Stimulated activated CD4-positive, alpha-beta T cell treated with anti-CD3 and anti-CD28 coated beads, Interleukin-15, amount 100 ng/mL, for 1 hour (primary cell): ENCODE results near the gene DYRK2.

Experiments
- DNase-seq, 2 donors: peaks; one replicate each; pipeline ENCODE4 v3.0.0-alpha.2; 2020; ENCODE audit warnings: low read depth in 1 of 2, low spot score in 1 of 2

DYRK2 gene

DNA sequence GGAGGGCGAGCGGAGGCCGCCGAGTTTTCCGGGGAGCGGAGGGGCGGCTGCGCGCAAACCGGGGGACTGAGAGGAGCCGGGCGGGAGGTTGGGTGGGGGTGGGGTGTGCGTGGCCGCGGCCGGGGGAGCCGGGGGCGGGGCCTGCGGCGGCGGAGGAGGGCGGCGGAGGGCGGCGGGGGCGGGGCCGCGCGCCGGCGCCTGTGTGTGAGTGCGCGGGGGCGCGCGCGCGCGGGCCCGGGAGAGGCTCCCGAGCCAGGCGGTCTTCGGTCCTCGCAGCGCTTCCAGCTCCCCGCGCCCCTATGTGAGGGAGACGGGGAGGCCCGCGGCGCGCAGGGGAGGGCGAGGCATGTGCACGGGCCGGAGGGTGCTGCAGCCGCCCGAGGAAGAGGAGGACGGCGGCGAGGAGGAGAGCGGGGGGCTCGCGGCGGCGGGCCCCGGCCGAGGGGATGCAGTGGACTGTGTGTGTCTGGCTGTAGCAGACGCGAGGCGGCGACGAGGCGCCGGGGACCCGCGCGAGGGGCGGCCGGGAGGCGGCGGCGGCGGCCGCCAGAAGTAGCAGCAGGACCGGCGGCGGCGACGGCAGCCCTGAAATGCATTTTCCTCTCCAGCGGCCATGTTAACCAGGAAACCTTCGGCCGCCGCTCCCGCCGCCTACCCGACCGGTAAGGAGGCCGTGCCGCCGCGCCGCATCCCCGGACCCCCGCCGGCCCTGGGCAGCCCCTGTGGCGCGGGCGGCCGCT lies at the start of gene DYRK2:
DYRK2 (plus strand) TSS at position 225 of the 740 bp plus-strand sequence; CDS start at position 614, 389 bp downstream.
- peak; percentile 64 to 67 for DNase-seq

DNA sequence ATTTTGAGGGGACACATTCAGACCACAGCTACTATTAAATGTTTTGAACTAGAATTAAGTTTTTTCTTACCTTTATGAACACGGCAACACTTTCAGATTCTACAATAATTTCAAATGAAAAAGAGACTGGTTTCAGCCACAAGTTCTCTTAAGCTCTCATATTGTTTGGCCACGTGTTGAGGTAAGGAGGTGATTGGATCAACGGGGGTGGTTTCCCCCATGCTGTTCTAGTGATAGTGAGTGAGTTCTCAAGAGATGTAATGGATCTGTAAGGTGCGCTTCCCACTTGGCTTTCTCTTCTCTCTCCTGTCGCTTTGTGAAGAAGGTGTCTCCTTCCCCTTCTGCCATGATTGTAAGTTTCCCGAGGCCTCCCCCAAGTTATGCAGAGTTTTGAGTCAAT lies 48.9 kb upstream of the DYRK2 start:
- no peak for DNase-seq

DNA sequence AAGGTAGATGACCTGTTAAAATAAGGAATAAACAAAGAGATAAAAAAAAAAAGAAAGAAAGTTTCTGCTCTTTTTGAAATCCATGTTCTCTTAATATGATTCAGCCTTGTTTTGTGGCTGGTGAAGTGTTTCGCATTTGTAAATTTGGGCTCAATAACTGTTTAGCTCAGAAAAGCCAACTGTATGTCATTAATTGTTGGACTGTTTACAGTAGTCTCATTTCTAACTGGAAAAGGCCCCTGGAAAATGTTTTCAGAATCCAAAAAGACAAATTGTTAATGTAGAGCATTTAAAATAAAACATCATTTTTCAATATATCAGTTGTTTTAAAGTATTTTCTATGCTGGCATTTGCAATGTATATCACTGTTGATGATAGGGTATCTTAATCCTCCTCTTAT lies 47.4 kb upstream of the DYRK2 start:
- DNase-seq: no peak

DNA sequence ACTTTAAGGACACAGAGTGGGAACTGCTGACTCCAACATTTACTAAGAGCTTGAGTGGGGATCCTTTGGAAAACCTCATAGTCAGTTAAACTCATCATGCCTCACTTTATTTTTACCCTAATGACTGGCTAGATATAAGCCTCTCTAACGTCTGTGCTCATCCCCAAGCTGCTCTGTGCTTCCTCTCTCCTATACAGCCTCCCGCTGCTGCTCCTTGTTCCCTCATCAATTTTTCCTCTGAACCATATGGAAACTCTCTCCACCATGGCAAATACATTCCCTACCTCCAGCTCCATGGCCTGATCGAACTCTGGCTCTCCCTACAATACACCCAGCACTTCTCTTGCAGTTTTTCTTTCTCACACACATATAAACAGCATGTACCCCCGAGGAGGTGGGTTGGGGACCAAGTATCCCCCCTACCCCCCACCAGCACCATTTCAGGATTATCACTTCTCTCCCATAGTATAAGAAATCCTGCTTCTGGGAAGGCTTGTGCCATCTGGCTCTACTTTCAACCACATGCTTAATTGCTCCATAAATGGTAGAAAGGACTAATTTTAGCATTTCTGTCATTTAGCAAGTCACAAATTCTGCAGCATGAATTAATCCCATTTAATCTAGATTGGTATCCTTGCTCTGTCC lies 39.2 kb upstream of the DYRK2 start:
- DNase-seq: no peak

DNA sequence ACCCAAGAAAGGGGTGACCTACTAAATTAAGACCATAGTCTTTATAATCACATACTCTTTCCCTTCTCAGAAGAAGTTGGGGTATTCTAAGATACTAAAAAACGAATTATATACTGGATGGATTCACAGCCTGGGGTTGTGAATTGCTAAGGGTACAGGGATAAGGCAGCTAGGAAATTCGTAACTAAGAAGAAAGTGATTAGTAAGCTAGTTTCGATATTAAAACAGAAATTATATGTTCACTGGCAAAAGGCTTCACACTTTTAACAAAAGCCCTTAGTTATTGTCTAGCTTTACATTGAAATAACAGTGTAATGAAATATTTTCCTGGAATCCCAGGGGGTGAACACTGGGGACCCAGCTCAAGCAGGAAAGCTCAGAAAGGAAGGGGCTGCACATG lies 35.5 kb upstream of the DYRK2 start:
- no peak for DNase-seq

DNA sequence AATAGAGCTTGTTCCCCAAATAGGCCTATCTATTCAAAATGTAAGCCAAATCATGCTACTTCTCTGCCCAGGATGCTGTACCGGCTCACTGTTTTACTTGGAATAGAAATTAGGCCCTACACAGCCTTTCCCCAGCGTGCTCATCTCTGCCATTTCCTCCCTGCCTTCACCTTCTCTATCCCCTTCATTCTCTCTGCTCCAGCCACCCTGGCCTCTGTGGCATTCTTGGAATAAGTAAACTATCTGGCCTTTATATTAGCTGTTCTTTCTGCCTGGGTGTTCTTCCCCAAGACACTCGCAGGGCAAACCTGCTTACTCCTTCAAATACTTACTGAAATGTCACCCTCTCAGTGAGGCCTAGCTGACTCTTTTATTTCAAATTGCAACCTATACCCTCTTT lies 30.9 kb upstream of the DYRK2 start:
- DNase-seq: no peak

DNA sequence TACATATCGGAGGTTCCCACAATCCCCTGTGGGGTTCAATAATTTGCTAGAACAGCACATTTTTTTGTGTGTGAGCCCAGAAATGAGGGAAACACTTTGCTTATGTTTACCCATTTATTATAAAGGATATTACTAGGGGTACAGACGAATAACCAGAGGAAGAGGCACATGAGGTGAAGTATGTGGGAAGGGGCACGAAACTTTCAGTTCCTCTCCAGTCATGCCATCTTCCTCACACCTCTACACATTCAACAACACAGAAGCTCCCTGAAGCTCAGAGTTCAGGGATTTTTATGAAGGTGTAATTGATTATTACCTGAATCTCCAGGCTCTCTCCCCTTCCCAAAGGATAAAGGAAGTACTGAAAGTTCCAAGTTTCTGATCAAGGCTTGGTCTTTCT lies 30.2 kb upstream of the DYRK2 start:
- no peak for DNase-seq

DNA sequence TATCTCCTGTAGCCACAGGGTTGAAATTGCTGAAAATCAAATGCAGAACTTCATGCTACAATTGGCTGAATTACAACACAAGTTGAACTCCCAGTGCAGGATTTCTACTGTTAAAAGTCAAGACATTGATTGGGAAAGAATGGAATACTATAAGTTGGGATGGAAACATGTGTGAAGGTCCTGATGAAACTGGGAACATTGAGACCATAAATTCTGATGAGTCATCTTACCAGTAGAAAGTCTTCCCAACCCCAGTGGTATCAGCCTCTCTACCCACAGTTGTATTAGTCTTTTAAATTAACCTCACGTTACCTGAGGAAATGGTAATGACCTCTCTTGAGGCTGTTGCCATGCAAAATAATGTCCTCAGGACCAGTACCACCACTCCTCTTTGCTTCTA lies 27.4 kb upstream of the DYRK2 start:
- no peak for DNase-seq

DNA sequence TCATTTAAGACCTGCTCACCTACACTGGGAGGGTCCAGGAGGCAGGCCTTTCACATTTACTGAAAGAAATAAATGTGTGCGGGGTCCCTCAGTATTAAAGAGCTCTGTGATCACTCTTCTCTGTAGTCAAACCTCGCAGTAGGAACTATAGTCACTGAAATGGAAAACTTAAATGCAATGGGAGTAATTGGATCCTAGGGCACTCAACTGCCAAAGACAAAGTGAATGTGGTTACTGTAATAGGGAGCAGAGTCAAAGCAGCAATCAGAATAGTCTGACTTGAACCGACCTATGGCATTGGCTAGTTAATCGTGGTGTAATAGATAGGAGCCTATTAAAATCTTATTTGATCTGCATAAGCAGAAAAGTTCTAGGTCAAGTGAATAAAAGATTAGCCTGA lies 26.6 kb upstream of the DYRK2 start:
- no peak for DNase-seq

DNA sequence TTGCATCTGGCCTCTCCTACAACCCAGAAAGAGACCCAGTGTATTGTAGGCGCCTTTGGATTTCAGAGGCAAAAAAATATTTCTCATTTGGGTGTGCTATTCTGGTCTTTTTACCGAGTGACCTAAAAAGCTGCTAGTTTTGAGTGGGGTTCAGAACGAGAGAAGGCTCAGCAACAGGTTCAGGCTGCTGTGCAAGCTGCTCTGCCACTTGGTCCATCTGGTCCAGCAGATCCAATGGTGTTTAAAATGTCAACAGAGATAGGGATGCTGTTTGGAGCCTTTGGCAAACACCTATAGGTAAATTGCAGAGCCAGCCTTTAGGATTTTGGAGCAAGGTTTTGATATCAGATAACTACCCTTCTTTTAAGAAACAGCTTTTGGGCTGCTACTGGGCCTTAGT lies 25.3 kb upstream of the DYRK2 start:
- DNase-seq: no peak

DNA sequence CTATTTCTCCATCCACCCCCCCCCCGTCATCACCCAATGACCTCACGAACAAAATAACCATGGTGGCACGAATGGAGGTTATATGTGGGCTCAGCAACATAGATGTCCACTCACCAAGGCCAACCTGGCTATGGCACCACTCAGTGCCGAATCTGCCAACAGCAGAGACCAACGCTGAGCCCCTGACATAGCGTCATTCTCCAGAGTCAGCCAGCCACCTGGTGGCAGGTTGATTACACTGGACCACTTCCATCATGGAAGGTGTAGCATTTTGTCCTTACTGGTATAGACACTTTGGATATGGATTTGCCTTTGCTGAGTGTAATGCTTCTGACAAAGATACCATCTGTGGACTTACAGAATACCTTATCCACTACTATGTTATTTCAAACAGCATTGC lies 24.2 kb upstream of the DYRK2 start:
- DNase-seq: no peak

DNA sequence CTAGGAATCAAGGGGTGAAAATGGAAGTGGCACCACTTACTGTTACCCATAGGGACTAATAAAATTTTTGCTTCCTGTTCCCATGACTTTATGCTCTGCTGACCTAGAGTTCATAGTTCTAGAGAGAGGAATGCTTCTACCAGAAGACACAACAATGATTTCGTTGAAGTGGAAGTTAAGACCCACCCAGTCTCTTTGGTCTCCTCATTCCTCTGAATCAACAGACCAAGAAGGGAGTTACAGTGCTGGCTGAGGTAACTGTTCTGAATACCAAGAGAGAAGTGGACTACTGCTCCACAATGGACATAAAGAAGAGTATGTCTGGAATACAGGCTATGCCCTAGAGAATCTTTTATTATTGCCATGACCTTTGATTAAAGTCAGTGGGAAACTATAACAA lies 23.5 kb upstream of the DYRK2 start:
- no peak for DNase-seq

DNA sequence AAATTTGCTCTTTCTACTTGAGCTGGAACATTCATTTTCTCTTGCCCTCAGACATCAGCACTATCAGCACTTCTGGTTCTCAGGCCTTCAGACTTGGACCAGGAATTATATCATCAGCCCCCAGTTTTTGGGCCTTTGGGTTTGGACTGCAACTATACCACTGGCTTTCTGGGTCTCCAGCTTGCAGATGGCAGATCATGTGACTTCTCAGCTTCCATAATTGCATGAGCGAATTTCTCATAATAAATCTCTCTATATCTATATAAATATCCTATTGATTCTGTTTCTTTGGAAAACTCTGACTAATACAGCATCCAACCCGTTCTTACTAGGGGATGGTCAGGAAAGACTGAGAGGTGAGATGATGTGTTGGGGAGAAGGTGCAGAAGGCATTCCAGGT lies 22.4 kb upstream of the DYRK2 start:
- no peak for DNase-seq

DNA sequence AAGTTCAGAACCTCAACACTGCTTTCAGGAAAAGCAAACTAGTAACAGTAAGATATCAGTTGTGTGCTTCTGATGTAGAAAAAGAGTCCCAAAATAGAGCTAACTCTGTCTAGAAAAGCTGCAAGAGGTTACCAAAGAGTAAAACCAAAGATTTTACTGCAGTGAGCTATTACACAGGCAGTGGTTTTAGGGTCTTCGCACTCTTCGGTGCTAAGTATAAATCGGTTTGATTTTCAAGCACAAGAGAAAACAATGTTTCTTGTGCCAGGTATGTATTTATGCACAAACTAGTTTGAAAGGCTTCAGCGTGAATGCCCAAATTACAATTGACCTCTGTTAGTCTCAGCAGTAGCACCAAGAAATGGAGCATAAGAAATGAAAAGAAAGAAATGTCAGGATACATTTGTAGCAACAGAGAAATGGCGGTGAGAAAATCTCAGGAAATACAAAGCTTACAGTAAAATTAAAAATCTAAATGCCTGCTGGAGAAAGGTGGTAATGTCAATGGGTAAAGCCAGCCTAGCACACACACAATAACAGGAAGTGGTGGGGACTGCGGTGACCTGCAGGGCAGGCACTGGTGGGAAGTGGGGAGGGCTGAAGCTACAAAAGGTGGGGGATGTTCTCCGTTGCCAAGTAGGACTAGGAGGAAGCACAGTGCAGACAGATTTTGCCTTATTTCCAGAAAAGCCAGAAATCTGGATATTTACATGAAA lies 18.0 kb upstream of the DYRK2 start:
- peak; percentile 27 to 62 for DNase-seq

DNA sequence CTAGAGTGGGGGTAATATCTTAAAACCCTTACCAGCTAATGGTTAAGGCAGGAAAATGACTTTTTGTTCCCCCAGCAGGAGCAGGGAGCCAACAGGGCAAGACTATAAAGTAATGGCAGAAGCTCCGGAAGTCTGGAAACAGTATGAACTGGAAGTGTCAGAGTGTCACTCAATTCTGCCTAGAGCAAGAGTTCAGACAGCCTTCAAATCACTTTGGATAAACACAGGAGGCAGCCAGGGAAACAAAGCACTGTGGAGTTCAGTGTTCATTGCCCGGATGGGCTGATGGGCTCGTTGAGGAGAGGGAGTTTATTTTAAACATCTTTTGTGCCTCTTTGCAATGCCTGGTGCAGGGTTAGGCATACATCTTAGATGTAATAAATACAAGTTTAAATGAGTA lies 16.5 kb upstream of the DYRK2 start:
- no peak for DNase-seq

DNA sequence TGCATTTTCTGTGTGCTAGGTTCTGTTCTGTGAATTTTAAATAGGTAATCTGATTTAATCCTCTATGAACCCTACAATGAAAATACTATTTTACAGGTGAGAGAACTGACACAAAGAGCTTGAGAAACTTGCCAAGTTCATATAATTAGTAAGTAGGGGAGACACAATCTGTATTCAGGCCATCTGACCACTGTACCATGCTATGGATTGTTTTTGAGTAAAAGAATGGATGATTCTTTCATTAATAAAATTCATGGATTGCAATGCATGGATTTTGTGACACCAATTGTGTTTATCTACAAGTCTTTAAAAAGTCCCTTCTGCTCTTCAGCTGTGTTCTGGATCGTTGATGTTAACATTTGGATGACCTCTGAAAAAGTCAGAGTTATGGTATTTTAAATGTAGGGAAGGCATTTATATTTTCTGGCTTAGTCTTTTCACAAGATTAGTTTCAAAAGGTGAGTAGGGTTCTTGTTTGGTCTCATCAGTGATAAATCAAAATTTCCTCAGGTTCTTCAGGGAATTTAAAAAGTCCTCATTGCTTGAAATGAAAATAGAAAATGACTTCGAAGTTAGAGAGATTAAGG lies 15.4 kb upstream of the DYRK2 start:
- DNase-seq: no peak

DNA sequence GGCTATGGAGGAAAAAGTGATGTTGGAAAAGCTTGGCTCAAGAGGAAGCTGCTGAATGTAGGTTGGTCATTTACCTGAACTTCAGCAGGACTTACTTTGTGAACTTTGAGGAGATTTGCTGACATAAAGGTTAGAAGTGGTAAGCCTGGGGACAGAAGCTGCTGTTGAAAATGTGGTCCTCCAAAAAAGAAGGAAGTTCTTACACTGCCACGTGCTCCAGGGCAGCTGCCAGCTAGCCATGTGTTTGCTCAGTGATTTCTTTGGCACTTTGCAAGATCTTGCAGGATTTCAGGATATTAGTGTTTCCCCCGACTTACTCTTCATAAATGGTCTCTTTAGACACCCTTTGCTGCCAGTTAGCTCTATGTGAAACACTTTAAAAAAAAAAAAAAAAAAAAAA lies 14.8 kb upstream of the DYRK2 start:
- no peak for DNase-seq

DNA sequence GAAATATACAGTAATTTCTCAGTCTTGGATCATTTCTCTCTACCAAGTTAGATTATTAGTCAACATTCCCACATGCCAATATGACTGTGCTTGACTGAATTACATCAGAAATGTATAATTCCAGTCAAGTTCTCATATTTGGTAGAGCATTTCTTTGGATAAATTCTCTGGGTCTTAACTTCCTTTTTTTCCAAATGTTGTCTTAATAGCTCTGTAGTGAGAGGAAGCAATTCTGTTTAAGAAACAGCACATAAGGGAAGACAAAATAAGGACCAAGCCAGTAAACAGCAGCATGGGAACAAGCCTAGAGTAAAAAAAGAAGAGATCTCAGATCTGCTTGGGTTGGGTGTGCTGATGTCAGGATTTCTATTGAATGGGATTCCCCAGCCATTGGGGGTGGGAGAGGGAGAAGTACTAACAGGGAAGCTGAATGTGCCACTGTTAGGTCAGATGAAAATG lies 14.2 kb upstream of the DYRK2 start:
- DNase-seq: no peak

DNA sequence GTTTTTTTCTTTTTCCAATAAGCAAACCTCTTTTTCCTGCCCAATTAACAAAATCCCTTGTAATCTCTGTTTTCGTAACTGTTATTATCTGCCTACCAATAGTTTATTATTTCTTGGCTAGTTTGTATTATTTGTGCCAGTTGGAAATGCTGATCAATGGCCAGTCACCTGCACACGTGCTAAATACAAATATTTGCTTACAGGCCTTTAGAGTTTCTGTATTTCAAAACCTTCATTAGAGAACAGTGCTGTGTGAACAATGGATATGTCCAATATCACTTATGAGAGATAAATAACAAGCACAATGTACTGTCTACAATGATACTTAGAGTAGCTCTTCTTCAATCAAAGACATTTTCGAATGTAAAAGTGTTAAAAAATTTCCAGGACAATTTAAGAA lies 10.8 kb upstream of the DYRK2 start:
- DNase-seq: no peak

DNA sequence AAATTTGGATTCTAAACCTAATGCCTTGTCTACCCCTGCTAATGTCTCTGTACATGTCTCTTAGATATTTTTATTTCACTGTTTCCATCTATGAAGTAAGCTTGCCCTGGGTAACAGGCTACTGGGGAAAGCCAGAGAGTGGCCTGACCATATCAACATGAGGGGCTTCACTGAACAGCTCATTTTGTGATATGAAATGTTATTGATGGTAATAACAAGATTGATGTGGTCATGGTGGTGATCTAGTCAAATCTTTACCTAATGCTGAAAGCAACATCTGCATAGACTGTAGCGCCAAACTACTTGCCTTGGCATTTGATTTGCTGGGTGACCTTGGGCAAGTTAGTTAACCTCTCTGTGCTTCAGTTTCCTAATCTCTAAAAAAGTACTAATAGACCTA lies 9.9 kb upstream of the DYRK2 start:
- DNase-seq: no peak

DNA sequence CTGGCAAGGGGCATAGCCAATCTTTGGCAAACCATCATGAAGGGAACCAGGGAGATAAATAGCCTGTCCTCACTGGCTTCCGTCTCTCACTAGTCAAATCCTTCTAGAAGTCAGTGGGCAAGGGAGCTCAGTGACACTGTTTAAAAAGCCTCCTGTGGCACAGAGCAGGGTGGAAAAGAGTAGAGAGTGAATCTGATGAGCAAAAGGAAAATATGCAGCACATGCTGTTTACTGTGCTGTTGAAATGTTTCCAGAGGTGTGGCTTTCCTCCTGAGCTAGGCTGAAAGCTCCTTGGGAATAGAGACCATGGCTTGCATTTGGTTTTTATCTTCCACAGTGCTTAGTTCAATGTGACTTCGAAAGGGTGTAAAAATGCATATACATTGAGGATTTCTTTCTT lies 7.7 kb upstream of the DYRK2 start:
- DNase-seq: no peak

DNA sequence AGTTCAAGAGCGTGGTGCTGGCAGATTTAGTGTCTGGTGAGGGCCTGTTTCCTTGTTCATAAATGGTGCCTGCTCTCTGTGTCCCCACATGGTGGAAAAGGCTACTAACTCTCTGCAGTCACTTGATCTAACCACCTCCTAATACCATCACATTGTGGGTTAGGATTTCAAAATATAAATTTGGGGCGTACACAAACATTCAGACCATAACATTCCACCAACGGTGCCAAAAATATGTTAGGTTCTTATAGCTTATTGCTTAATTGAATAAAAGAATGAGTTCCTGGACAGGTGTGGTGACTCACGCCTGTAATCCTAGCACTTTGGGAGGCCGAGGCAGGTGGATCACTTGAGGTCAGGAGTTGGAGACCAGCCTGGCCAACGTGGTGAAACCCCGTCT lies 3.4 kb upstream of the DYRK2 start:
- DNase-seq: no peak
